ENCODE measurements around the gene ELL2. TPM values are rescaled to one million over a fixed set of nuclear protein-coding genes. Genes with fewer than 3 reads are reported as not detected.

ELL2 gene
- total RNA-seq, 1 donor: 302 TPM

- TF ChIP-seq CTCF (IDR thresholded peaks at IDR 0.05; ENCODE audit: insufficient read depth, low read depth, low read length): no peak
- no peak overlapping the region for H3K4me3 ChIP-seq (ENCODE audit: low read depth, low read length)
- no peak for DNase-seq (ENCODE audit: low read depth)
These were observed 45.5 kb downstream of the ELL2 start for GRCh38 chr5:95915999-95916686.

- no peak overlapping the region for H3K4me3 ChIP-seq (ENCODE audit: low read depth, low read length)
- DNase-seq (ENCODE audit: low read depth): no peak
- TF ChIP-seq CTCF (IDR thresholded peaks at IDR 0.05; ENCODE audit: insufficient read depth, low read depth, low read length): no peak
These were observed 48.0 kb downstream of the ELL2 start for GRCh38 chr5:95913663-95914062.

- no peak for TF ChIP-seq CTCF (IDR thresholded peaks at IDR 0.05; ENCODE audit: insufficient read depth, low read depth, low read length)
- no peak overlapping the region for H3K4me3 ChIP-seq (ENCODE audit: low read depth, low read length)
- peak; percentile 55 for DNase-seq (ENCODE audit: low read depth)
These were observed 49.6 kb downstream of the ELL2 start for GRCh38 chr5:95912029-95912428.

- no peak overlapping the region for H3K4me3 ChIP-seq (ENCODE audit: low read depth, low read length)
- TF ChIP-seq CTCF (IDR thresholded peaks at IDR 0.05; ENCODE audit: insufficient read depth, low read depth, low read length): no peak
- no peak for DNase-seq (ENCODE audit: low read depth)
These were observed 51.1 kb downstream of the ELL2 start for GRCh38 chr5:95910521-95910920.

GRCh38 chr5:95909738-95910137 lies 51.9 kb downstream of the ELL2 start:
- no peak for DNase-seq (ENCODE audit: low read depth)
- no peak for TF ChIP-seq CTCF (IDR thresholded peaks at IDR 0.05; ENCODE audit: insufficient read depth, low read depth, low read length)
- H3K4me3 ChIP-seq (ENCODE audit: low read depth, low read length): no peak overlapping the region

- TF ChIP-seq CTCF (IDR thresholded peaks at IDR 0.05; ENCODE audit: insufficient read depth, low read depth, low read length): no peak
- H3K4me3 ChIP-seq (ENCODE audit: low read depth, low read length): no peak overlapping the region
- no peak for DNase-seq (ENCODE audit: low read depth)
These were observed 52.9 kb downstream of the ELL2 start for GRCh38 chr5:95908799-95909198.
